Measurements from ENCODE around the gene ADGRV1.

The ADGRV1 gene

GRCh38 chr5:91122651-91123050 lies 564.1 kb downstream of the ADGRV1 start:
- Histone ChIP-seq H3K4me1 (ENCODE audit: insufficient read depth, poor library complexity, severe bottlenecking) (peaks cover 11% of the 10 kb centered on the region), H3K4me3 (ENCODE audit: severe bottlenecking) (no peak overlapping the region), H3K36me3 (ENCODE audit: low read depth) (no peaks in the 10 kb centered on the region), H3K27ac (ENCODE audit: poor library complexity, severe bottlenecking) (no peak overlapping the region), H3K27me3 (ENCODE audit: insufficient read depth, poor library complexity, severe bottlenecking) (no peaks in the 10 kb centered on the region), H3K9me3 (ENCODE audit: severe bottlenecking) (no peaks in the 10 kb centered on the region)
- TF ChIP-seq, protein P1, sequence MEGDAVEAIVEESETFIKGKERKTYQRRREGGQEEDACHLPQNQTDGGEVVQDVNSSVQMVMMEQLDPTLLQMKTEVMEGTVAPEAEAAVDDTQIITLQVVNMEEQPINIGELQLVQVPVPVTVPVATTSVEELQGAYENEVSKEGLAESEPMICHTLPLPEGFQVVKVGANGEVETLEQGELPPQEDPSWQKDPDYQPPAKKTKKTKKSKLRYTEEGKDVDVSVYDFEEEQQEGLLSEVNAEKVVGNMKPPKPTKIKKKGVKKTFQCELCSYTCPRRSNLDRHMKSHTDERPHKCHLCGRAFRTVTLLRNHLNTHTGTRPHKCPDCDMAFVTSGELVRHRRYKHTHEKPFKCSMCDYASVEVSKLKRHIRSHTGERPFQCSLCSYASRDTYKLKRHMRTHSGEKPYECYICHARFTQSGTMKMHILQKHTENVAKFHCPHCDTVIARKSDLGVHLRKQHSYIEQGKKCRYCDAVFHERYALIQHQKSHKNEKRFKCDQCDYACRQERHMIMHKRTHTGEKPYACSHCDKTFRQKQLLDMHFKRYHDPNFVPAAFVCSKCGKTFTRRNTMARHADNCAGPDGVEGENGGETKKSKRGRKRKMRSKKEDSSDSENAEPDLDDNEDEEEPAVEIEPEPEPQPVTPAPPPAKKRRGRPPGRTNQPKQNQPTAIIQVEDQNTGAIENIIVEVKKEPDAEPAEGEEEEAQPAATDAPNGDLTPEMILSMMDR (IDR thresholded peaks at IDR 0.05; ENCODE audit: poor library complexity, severe bottlenecking), result no peak
- no peak for ATAC-seq (ENCODE audit: low read depth)
- DNase-seq (ENCODE audit: low spot score), result no peak

- DNase-seq (ENCODE audit: low spot score) (no peak), ATAC-seq (ENCODE audit: low read depth) (no peak)
- no peaks in the 10 kb centered on the region for H3K36me3 ChIP-seq (ENCODE audit: low read depth)
- H3K4me3 ChIP-seq (ENCODE audit: severe bottlenecking), result no peak overlapping the region
- TF ChIP-seq, protein P1 (IDR thresholded peaks at IDR 0.05; ENCODE audit: poor library complexity, severe bottlenecking), result no peak
- peaks cover 11% of the 10 kb centered on the region for H3K4me1 ChIP-seq (ENCODE audit: insufficient read depth, poor library complexity, severe bottlenecking)
- H3K9me3 ChIP-seq (ENCODE audit: severe bottlenecking), result no peaks in the 10 kb centered on the region
- no peak overlapping the region for H3K27ac ChIP-seq (ENCODE audit: poor library complexity, severe bottlenecking)
- H3K27me3 ChIP-seq (ENCODE audit: insufficient read depth, poor library complexity, severe bottlenecking), result no peaks in the 10 kb centered on the region
Observed at GRCh38 chr5:91123291-91123690, 564.7 kb downstream of the ADGRV1 start.

GRCh38 chr5:91123901-91124300 lies 565.3 kb downstream of the ADGRV1 start:
- ATAC-seq (ENCODE audit: low read depth), result no peak
- TF ChIP-seq, protein P1 (IDR thresholded peaks at IDR 0.05; ENCODE audit: poor library complexity, severe bottlenecking), result no peak
- no peaks in the 10 kb centered on the region for H3K27me3 ChIP-seq (ENCODE audit: insufficient read depth, poor library complexity, severe bottlenecking)
- H3K4me1 ChIP-seq (ENCODE audit: insufficient read depth, poor library complexity, severe bottlenecking), result peaks cover 11% of the 10 kb centered on the region
- H3K27ac ChIP-seq (ENCODE audit: poor library complexity, severe bottlenecking), result no peak overlapping the region
- H3K36me3 ChIP-seq (ENCODE audit: low read depth), result no peaks in the 10 kb centered on the region
- H3K9me3 ChIP-seq (ENCODE audit: severe bottlenecking), result no peaks in the 10 kb centered on the region
- H3K4me3 ChIP-seq (ENCODE audit: severe bottlenecking), result no peak overlapping the region
- DNase-seq (ENCODE audit: low spot score), result no peak

GRCh38 chr5:91125916-91126315 lies 567.3 kb downstream of the ADGRV1 start:
- H3K4me3 ChIP-seq (ENCODE audit: severe bottlenecking), result no peak overlapping the region
- H3K4me1 ChIP-seq (ENCODE audit: insufficient read depth, poor library complexity, severe bottlenecking), result peaks cover 11% of the 10 kb centered on the region
- ATAC-seq (ENCODE audit: low read depth), result peak; percentile 30; the same call in 2 of the 3 replicates
- no peaks in the 10 kb centered on the region for H3K36me3 ChIP-seq (ENCODE audit: low read depth)
- H3K27ac ChIP-seq (ENCODE audit: poor library complexity, severe bottlenecking), result peak overlapping the region; percentile 11
- no peaks in the 10 kb centered on the region for H3K9me3 ChIP-seq (ENCODE audit: severe bottlenecking)
- no peak for DNase-seq (ENCODE audit: low spot score)
- H3K27me3 ChIP-seq (ENCODE audit: insufficient read depth, poor library complexity, severe bottlenecking), result no peaks in the 10 kb centered on the region
- TF ChIP-seq, protein P1 (IDR thresholded peaks at IDR 0.05; ENCODE audit: poor library complexity, severe bottlenecking), result no peak

- ATAC-seq (ENCODE audit: low read depth), result peak; percentile 29; the same call in 1 of the 3 replicates
Observed at GRCh38 chr5:91126448-91126847, 567.9 kb downstream of the ADGRV1 start.

More at GRCh38 chr5:91126448-91126847, 567.9 kb downstream of the ADGRV1 start:
- Histone ChIP-seq H3K4me1 (ENCODE audit: insufficient read depth, poor library complexity, severe bottlenecking) (peaks cover 11% of the 10 kb centered on the region), H3K9me3 (ENCODE audit: severe bottlenecking) (no peaks in the 10 kb centered on the region), H3K36me3 (ENCODE audit: low read depth) (no peaks in the 10 kb centered on the region), H3K4me3 (ENCODE audit: severe bottlenecking) (no peak overlapping the region), H3K27me3 (ENCODE audit: insufficient read depth, poor library complexity, severe bottlenecking) (no peaks in the 10 kb centered on the region), H3K27ac (ENCODE audit: poor library complexity, severe bottlenecking) (peak overlapping the region; percentile 11)
- TF ChIP-seq, protein P1 (IDR thresholded peaks at IDR 0.05; ENCODE audit: poor library complexity, severe bottlenecking), result no peak
- DNase-seq (ENCODE audit: low spot score), result no peak
